Immature natural killer cell (primary cell): ENCODE measurements around the gene TMEM238L. TPM values are rescaled to one million over a fixed set of nuclear protein-coding genes. Genes with fewer than 3 reads are reported as not detected.

Experiments
- DNase-seq, 3 donors: peaks; one replicate each; pipeline ENCODE4 v3.0.0; 2022; ENCODE audit warnings: mixed read lengths in 1 of 3
- H3K27ac Mint-ChIP-seq, 6 donors: one replicate each; pipeline ENCODE4 v1.8.0; 2020; ENCODE audit warnings: mixed read lengths in 6 of 6, mild to moderate bottlenecking in 5 of 6, inconsistent platforms in 4 of 6, moderate library complexity in 3 of 6
- H3K27me3 Mint-ChIP-seq, 3 donors: one replicate each; pipeline ENCODE4 v1.8.0; 2020 to 2021; ENCODE audit warnings: low read depth in 3 of 3, mild to moderate bottlenecking in 3 of 3, mixed read lengths in 3 of 3, moderate library complexity in 3 of 3, inconsistent platforms in 1 of 3
- H3K36me3 Mint-ChIP-seq, 3 donors: one replicate each; pipeline ENCODE4 v1.8.0; 2020; ENCODE audit warnings: mixed read lengths in 3 of 3, inconsistent platforms in 2 of 3, mild to moderate bottlenecking in 2 of 3
- H3K4me1 Mint-ChIP-seq, 2 donors: one replicate each; pipeline ENCODE4 v1.8.0; 2020; ENCODE audit warnings: inconsistent platforms in 2 of 2, mild to moderate bottlenecking in 2 of 2, mixed read lengths in 2 of 2, moderate library complexity in 1 of 2
- H3K4me3 Mint-ChIP-seq, 5 donors: one replicate each; pipeline ENCODE4 v1.8.0; 2020; ENCODE audit warnings: mild to moderate bottlenecking in 5 of 5, mixed read lengths in 5 of 5, inconsistent platforms in 3 of 5, moderate library complexity in 3 of 5
- H3K9me3 Mint-ChIP-seq, 6 donors: one replicate each; pipeline ENCODE4 v1.8.0; 2020; ENCODE audit warnings: mild to moderate bottlenecking in 6 of 6, mixed read lengths in 6 of 6, inconsistent platforms in 4 of 6, moderate library complexity in 3 of 6
- polyA plus RNA-seq, 3 donors: library from polyadenylated mRNA; unstranded; fragments of 300-500 nt; fragmentation: Illumina TruSeq; gene quantifications; one replicate each; pipeline ENCODE4 v1.2.3, GENCODE V29; 2021

Gene TMEM238L
- polyA plus RNA-seq, 3 donors from 2014 or later: not detected

GRCh38 chr17:10798332-10798749, 5.6 kb downstream of the TMEM238L start:
- Mint-ChIP-seq H3K27me3 (peaks cover 0 to 3% (median 0%) of the 10 kb centered on the region in 3 donors), H3K4me1 (peaks cover 0 to 1% of the 10 kb centered on the region in 2 donors), H3K27ac (no peak overlapping the region), H3K9me3 (no peaks in the 10 kb centered on the region), H3K4me3 (no peak overlapping the region), H3K36me3 (no peaks in the 10 kb centered on the region)
- no peak for DNase-seq

GRCh38 chr17:10797476-10798328, 6.2 kb downstream of the TMEM238L start:
- Mint-ChIP-seq H3K27ac (no peak overlapping the region), H3K27me3 (peaks cover 0 to 3% (median 0%) of the 10 kb centered on the region in 3 donors), H3K4me1 (peaks cover 0 to 1% of the 10 kb centered on the region in 2 donors), H3K9me3 (no peaks in the 10 kb centered on the region), H3K36me3 (no peaks in the 10 kb centered on the region), H3K4me3 (no peak overlapping the region)
- no peak for DNase-seq

- no peaks in the 10 kb centered on the region for H3K4me1 Mint-ChIP-seq
- peaks cover 0 to 3% (median 1%) of the 10 kb centered on the region in 3 donors for H3K27me3 Mint-ChIP-seq
- no peaks in the 10 kb centered on the region for H3K9me3 Mint-ChIP-seq
- no peak for DNase-seq
- H3K36me3 Mint-ChIP-seq: no peaks in the 10 kb centered on the region
- no peak overlapping the region for H3K27ac Mint-ChIP-seq
- H3K4me3 Mint-ChIP-seq: no peak overlapping the region
Observed at GRCh38 chr17:10793816-10794215, 10.1 kb downstream of the TMEM238L start.

- no peak for DNase-seq
- H3K36me3 Mint-ChIP-seq: no peaks in the 10 kb centered on the region
- H3K4me3 Mint-ChIP-seq: no peak overlapping the region
- H3K9me3 Mint-ChIP-seq: no peaks in the 10 kb centered on the region
- no peaks in the 10 kb centered on the region for H3K4me1 Mint-ChIP-seq
- peaks cover 1 to 3% (median 2%) of the 10 kb centered on the region in 3 donors for H3K27me3 Mint-ChIP-seq
- no peak overlapping the region for H3K27ac Mint-ChIP-seq
Observed at GRCh38 chr17:10793256-10793655, 10.6 kb downstream of the TMEM238L start.

- Mint-ChIP-seq H3K27me3 (peaks cover 1 to 3% (median 2%) of the 10 kb centered on the region in 3 donors), H3K36me3 (no peaks in the 10 kb centered on the region), H3K4me1 (no peaks in the 10 kb centered on the region), H3K27ac (no peak overlapping the region), H3K9me3 (peaks cover 0 to 2% (median 0%) of the 10 kb centered on the region in 6 donors), H3K4me3 (no peak overlapping the region)
- DNase-seq: no peak
Observed at GRCh38 chr17:10792151-10792550, 11.7 kb downstream of the TMEM238L start.

- Mint-ChIP-seq H3K27me3 (peaks cover 1 to 3% (median 2%) of the 10 kb centered on the region in 3 donors), H3K27ac (no peak overlapping the region), H3K9me3 (peaks cover 0 to 2% (median 0%) of the 10 kb centered on the region in 6 donors), H3K4me1 (no peaks in the 10 kb centered on the region), H3K36me3 (no peaks in the 10 kb centered on the region), H3K4me3 (no peak overlapping the region)
- DNase-seq: no peak
Observed at GRCh38 chr17:10790491-10791401, 13.2 kb downstream of the TMEM238L start.

- Mint-ChIP-seq H3K4me1 (no peaks in the 10 kb centered on the region), H3K9me3 (peaks cover 0 to 2% (median 0%) of the 10 kb centered on the region in 6 donors), H3K36me3 (no peaks in the 10 kb centered on the region), H3K27me3 (peaks cover 0 to 2% (median 1%) of the 10 kb centered on the region in 3 donors), H3K27ac (no peak overlapping the region), H3K4me3 (no peak overlapping the region)
- DNase-seq: no peak
Observed at GRCh38 chr17:10789694-10790271, 14.1 kb downstream of the TMEM238L start.

- Mint-ChIP-seq H3K4me3 (no peak overlapping the region), H3K4me1 (no peaks in the 10 kb centered on the region), H3K36me3 (peaks cover 0 to 5% (median 0%) of the 10 kb centered on the region in 3 donors), H3K9me3 (peaks cover 0 to 2% (median 0%) of the 10 kb centered on the region in 6 donors), H3K27ac (no peak overlapping the region), H3K27me3 (peaks cover 3 to 5% (median 5%) of the 10 kb centered on the region in 3 donors)
- DNase-seq: no peak
Observed at GRCh38 chr17:10787306-10788045, 16.4 kb downstream of the TMEM238L start.

- Mint-ChIP-seq H3K4me1 (no peaks in the 10 kb centered on the region), H3K27me3 (peaks cover 5 to 6% (median 5%) of the 10 kb centered on the region in 3 donors), H3K4me3 (no peak overlapping the region), H3K9me3 (peaks cover 0 to 2% (median 0%) of the 10 kb centered on the region in 6 donors), H3K36me3 (peaks cover 0 to 5% (median 0%) of the 10 kb centered on the region in 3 donors), H3K27ac (no peak overlapping the region)
- no peak for DNase-seq
Observed at GRCh38 chr17:10785295-10785694, 18.6 kb downstream of the TMEM238L start.

GRCh38 chr17:10779609-10780008, 24.3 kb downstream of the TMEM238L start:
- DNase-seq: no peak
- Mint-ChIP-seq H3K36me3 (peaks cover 0 to 5% (median 0%) of the 10 kb centered on the region in 3 donors), H3K27me3 (peaks cover 5 to 14% (median 6%) of the 10 kb centered on the region in 3 donors), H3K9me3 (peaks cover 0 to 2% (median under 1%) of the 10 kb centered on the region in 6 donors), H3K27ac (no peak overlapping the region), H3K4me1 (no peaks in the 10 kb centered on the region), H3K4me3 (no peak overlapping the region)

- no peaks in the 10 kb centered on the region for H3K36me3 Mint-ChIP-seq
- H3K9me3 Mint-ChIP-seq: peaks cover 0 to 2% (median under 1%) of the 10 kb centered on the region in 6 donors
- H3K27me3 Mint-ChIP-seq: peaks cover 2 to 10% (median 4%) of the 10 kb centered on the region in 3 donors
- DNase-seq: no peak
- H3K27ac Mint-ChIP-seq: no peak overlapping the region
- no peaks in the 10 kb centered on the region for H3K4me1 Mint-ChIP-seq
- H3K4me3 Mint-ChIP-seq: no peak overlapping the region
Observed at GRCh38 chr17:10777890-10778289, 26.0 kb downstream of the TMEM238L start.

- Mint-ChIP-seq H3K27ac (no peak overlapping the region), H3K36me3 (no peaks in the 10 kb centered on the region), H3K4me1 (no peaks in the 10 kb centered on the region), H3K4me3 (no peak overlapping the region), H3K27me3 (peaks cover 2 to 11% (median 3%) of the 10 kb centered on the region in 3 donors), H3K9me3 (peaks cover 0 to 2% (median 0%) of the 10 kb centered on the region in 6 donors)
- no peak for DNase-seq
Observed at GRCh38 chr17:10777131-10777807, 26.6 kb downstream of the TMEM238L start.
